RWPE2 (cell line): Measurements from ENCODE around the gene DCAF6.

Source experiments
- ATAC-seq: fragments of 200-7000 bp; cut with Tn5 transposase; 3 replicates; pipeline ENCODE4 v1.9.1; 2021; ENCODE audit warnings: low read depth
- DNase-seq: peaks from one replicate; pipeline ENCODE4 v3.0.0-alpha.2; 2020; ENCODE audit warnings: low spot score
- H3K27ac ChIP-seq: fragments of 450-650 bp; 2 replicates; pipeline ENCODE4 v1.5.1; 2017; ENCODE audit warnings: mild to moderate bottlenecking; ENCODE audit not compliant: poor library complexity, severe bottlenecking
- H3K27me3 ChIP-seq: fragments of 250-450 bp; sonication (Bioruptor Pico); 2 replicates; pipeline ENCODE4 v1.5.1; 2021; ENCODE audit warnings: mild to moderate bottlenecking, moderate library complexity; ENCODE audit not compliant: insufficient read depth, poor library complexity, severe bottlenecking
- H3K36me3 ChIP-seq: fragments of 250-450 bp; sonication (Bioruptor Pico); 2 replicates; pipeline ENCODE4 v1.5.1; 2020; ENCODE audit warnings: low read depth, mild to moderate bottlenecking, moderate library complexity
- H3K4me1 ChIP-seq: fragments of 250-450 bp; sonication (Bioruptor Pico); 2 replicates; pipeline ENCODE4 v1.5.1; 2021; ENCODE audit warnings: mild to moderate bottlenecking, moderate library complexity; ENCODE audit not compliant: insufficient read depth, poor library complexity, severe bottlenecking
- H3K4me3 ChIP-seq: fragments of 250-450 bp; sonication (Bioruptor Pico); 2 replicates; pipeline ENCODE4 v1.5.1; 2021; ENCODE audit warnings: mild to moderate bottlenecking, moderate library complexity; ENCODE audit not compliant: severe bottlenecking
- H3K9me3 ChIP-seq: fragments of 250-450 bp; sonication (Bioruptor Pico); 2 replicates; pipeline ENCODE4 v1.5.1; 2021; ENCODE audit warnings: mild to moderate bottlenecking, moderate library complexity; ENCODE audit not compliant: severe bottlenecking
- CTCF ChIP-seq: fragments of 450-650 bp; IDR thresholded peaks from one replicate; pipeline ENCODE4 v1.5.1; 2017; ENCODE audit warnings: mild to moderate bottlenecking, moderate library complexity; ENCODE audit not compliant: poor library complexity, severe bottlenecking

DCAF6 gene

GRCh38 chr1:167909691-167910180 lies 26.7 kb upstream of the DCAF6 start:
- H3K36me3 ChIP-seq = no peaks in the 10 kb centered on the region
- H3K4me3 ChIP-seq = no peak overlapping the region
- H3K27me3 ChIP-seq = no peaks in the 10 kb centered on the region
- ATAC-seq = no peak
- no peak for DNase-seq
- H3K27ac ChIP-seq = no peak overlapping the region
- peaks cover 8% of the 10 kb centered on the region for H3K4me1 ChIP-seq
- H3K9me3 ChIP-seq = no peaks in the 10 kb centered on the region
- TF ChIP-seq CTCF = no peak

- no peaks in the 10 kb centered on the region for H3K27me3 ChIP-seq
- peaks cover 8% of the 10 kb centered on the region for H3K4me1 ChIP-seq
- no peaks in the 10 kb centered on the region for H3K36me3 ChIP-seq
- no peak overlapping the region for H3K4me3 ChIP-seq
- H3K27ac ChIP-seq = no peak overlapping the region
- DNase-seq (no peak), ATAC-seq (no peak)
- no peaks in the 10 kb centered on the region for H3K9me3 ChIP-seq
- no peak for TF ChIP-seq CTCF
Measured at GRCh38 chr1:167910530-167910929, 26.0 kb upstream of the DCAF6 start.

- H3K27me3 ChIP-seq = no peaks in the 10 kb centered on the region
- no peaks in the 10 kb centered on the region for H3K36me3 ChIP-seq
- no peak overlapping the region for H3K4me3 ChIP-seq
- H3K9me3 ChIP-seq = no peaks in the 10 kb centered on the region
- DNase-seq = no peak
- H3K27ac ChIP-seq = no peak overlapping the region
- TF ChIP-seq CTCF = no peak
- peaks cover 8% of the 10 kb centered on the region for H3K4me1 ChIP-seq
- no peak for ATAC-seq
Measured at GRCh38 chr1:167911413-167911812, 25.1 kb upstream of the DCAF6 start.

GRCh38 chr1:167912294-167912693 lies 24.2 kb upstream of the DCAF6 start:
- TF ChIP-seq CTCF = no peak
- no peak for ATAC-seq

GRCh38 chr1:167913895-167914496 lies 22.5 kb upstream of the DCAF6 start, which contains the start of gene ADCY10:
Gene ADCY10, minus strand, starts transcription at chr1:167914134. Its CDS starts 8,994 bp downstream, at chr1:167905140.
- Histone ChIP-seq H3K36me3 (peaks cover 5% of the 10 kb centered on the region; the same call in 1 of the 2 replicates), H3K27me3 (no peaks in the 10 kb centered on the region), H3K4me1 (peaks cover 8% of the 10 kb centered on the region), H3K4me3 (no peak within 1 kb of the TSS), H3K9me3 (no peaks in the 10 kb centered on the region), H3K27ac (no peak within 1 kb of the TSS)
- TF ChIP-seq CTCF = no peak
- ATAC-seq = no peak
- no peak for DNase-seq

More at GRCh38 chr1:167912294-167912693, 24.2 kb upstream of the DCAF6 start:
- peaks cover 8% of the 10 kb centered on the region for H3K4me1 ChIP-seq
- no peaks in the 10 kb centered on the region for H3K27me3 ChIP-seq
- no peak overlapping the region for H3K27ac ChIP-seq
- no peaks in the 10 kb centered on the region; the same call in 1 of the 2 replicates for H3K36me3 ChIP-seq
- no peaks in the 10 kb centered on the region for H3K9me3 ChIP-seq
- DNase-seq = no peak
- no peak overlapping the region for H3K4me3 ChIP-seq
